H4 (cell line): ENCODE results near the gene HYOU1. TPM values are rescaled to one million over a fixed set of nuclear protein-coding genes. Genes with fewer than 3 reads are reported as not detected.
"Not testable (repeated sequence)": the region's sequence is repeated elsewhere in the genome, so short reads cannot be mapped to it uniquely, and the experiment has no call there.

Source experiments
- DNase-seq: peaks from one replicate; pipeline ENCODE4 v3.0.0-alpha.2; 2015; ENCODE audit warnings: low spot score
- total RNA-seq: library from RNA; depleted of rRNA; stranded (reverse); fragments of >200 nt; shearing (Covaris generic); gene quantifications from 2 replicates; pipeline ENCODE4 v1.2.3, GENCODE V29; 2014

The HYOU1 gene
- total RNA-seq, 1 experiment from 2014 or later = 143 TPM

DNA sequence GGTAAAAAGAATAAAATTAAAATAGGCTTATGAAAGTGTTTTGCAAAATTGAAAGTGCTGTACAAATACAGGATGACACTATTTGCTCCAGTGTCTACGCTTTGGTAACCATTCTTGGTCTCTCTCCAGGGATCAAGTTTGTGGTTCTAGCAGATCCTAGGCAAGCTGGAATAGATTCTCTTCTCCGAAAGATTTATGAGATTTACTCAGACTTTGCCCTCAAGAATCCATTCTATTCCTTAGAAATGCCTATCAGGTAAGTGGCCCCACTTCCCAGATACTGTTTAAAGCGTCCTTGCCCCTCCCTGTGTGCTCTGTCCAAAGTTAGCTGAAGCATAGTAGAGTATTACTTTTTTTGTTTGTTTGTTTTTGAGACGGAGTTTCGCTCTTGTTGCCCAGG, 35.4 kb downstream of the HYOU1 start:
- DNase-seq = no peak

DNA sequence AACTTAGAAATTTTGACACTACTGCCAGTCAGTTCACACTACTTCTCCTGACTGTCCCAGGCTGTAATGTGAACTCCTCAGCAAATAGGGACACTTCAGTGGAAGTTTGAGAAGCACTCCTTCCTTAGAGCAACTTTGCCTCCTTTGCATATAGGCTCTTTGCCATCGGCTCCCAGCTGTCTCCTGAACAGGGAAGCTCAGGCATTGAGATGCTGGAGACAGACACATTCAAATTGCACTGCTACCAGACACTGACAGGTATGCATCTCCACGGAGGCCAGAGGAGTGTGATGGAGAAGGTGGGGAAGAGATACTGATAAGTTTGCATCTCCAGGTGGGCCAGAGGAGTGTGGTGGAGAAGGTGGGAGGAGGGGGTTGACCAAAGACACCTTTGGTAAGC, 37.0 kb downstream of the HYOU1 start:
- DNase-seq = no peak

DNA sequence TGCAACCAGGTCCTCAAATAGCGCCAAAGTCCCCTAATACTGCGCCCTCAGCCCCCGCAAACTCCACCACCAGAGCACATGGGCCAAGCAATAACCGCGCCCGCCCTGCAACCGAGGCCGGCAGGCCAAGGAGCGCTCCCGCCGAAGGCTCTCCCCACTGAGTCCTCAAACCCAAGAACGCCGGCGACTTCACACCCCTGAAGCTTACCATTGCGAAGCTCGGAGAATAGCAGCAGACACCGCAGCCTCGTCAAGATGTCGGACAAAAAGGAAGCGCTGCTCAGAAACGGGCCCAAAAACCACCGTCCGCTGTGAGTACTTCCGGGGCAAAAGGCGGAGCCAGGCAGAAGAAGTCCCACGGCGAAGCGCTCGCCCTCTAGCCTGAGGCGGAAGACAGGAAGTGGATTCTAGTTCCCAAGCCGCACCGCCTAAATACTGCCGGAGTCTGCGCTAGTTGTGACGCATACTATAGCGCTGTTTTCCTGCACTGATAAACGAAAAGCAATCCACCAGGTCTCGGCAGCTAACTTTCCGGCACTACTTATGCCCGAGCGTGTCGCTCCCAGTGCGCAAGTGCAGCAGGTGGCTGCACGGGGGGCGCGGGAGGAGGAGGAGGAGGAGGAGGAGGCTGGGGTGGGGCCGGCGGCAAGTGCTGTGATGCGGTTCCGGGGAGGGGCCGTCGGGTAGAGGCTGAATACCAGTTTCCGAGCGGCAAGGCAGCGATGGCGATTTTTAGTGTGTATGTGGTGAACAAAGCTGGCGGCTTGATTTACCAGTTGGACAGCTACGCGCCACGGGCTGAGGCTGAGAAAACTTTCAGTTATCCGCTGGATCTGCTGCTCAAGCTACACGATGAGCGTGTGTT, 38.7 kb downstream of the HYOU1 start, which contains the start of the genes RPS25 and TRAPPC4:
Gene RPS25 (minus strand): TSS at position 270 of the 865 bp plus-strand sequence. CDS start 59 bp downstream, at position 211.
Gene TRAPPC4 (plus strand): TSS at position 693 of the 865 bp plus-strand sequence. CDS start 30 bp downstream, at position 723.
- DNase-seq = peak; percentile 97

DNA sequence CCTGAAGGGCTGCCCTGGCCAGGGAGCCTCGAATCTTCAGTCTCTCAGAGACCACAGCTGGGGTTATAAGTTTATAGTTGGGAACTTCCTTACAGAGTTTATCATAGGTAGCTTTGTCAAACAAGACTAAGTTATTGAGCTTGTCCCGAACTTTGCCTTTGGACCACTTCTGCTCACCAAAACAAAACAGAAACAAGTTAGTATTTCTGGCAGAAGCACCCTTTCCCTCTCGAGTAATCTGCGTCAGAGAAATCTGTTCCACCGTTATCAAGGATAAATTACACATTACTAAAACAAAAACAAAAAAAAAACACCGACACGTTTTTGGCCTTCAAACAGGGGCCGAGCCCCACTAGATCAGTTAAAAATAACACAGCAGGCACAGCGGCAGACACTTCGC, 39.6 kb downstream of the HYOU1 start:
- not testable (repeated sequence) for DNase-seq

DNA sequence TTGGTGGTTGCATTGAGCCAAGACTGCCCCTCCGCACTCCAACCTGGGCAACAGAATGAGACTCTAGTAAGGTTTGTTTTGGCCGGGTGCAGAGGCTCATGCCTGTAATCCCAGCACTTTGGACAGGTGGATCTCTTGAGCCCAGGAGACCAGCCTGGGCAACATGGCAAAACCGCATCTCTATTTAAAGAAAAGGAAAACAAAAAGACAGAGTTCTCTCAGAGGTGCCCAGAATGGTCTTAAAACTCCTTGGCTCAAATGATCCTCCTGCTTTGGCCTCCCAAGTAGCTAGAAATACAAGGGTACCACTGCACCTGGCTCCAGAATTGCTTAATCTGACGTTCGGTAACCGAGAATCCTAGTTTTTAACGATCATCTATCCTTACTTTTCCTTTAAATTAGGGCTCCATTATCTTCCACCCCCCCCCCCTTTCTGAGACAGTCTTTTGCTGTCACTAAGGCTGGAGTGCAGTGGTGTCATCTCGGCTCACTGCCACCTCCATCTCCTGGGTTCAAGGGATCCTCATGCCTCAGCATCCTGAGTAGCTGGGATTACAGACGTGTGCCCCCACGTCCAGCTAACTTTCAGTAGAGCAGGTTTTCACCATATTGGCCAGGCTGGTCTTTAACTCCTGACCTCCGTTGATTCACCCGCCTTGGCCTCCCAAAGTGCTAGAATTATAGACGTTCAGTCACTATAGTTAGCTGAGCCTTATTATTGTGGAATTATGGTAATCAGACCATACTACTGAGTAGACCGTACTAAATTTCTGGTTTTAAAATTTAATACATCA, 40.6 kb downstream of the HYOU1 start:
- DNase-seq = no peak

DNA sequence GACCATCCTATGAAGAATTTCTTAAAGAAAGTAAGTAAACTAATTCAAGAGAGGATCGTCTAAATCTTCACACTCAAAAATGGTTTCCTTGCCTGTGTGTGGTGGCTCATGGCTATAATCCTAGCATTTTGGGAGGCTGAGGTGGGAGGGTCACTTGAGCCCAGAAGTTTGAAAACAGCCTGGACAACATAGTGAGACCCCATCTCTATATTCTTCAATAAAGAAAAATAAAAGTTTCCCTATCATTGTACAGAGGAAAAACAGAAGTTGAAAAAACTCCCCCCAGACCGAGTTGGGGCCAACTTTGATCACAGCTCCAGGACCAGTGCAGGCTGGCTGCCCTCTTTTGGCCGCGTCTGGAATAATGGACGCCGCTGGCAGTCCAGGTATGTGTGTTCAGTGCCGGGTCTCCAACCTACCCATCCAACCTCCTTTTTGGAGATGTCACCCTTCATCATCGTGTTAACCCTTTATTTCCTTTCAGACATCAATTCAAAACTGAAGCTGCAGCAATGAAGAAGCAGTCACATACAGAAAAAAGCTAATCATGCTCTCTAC, 41.9 kb downstream of the HYOU1 start:
- no peak for DNase-seq

DNA sequence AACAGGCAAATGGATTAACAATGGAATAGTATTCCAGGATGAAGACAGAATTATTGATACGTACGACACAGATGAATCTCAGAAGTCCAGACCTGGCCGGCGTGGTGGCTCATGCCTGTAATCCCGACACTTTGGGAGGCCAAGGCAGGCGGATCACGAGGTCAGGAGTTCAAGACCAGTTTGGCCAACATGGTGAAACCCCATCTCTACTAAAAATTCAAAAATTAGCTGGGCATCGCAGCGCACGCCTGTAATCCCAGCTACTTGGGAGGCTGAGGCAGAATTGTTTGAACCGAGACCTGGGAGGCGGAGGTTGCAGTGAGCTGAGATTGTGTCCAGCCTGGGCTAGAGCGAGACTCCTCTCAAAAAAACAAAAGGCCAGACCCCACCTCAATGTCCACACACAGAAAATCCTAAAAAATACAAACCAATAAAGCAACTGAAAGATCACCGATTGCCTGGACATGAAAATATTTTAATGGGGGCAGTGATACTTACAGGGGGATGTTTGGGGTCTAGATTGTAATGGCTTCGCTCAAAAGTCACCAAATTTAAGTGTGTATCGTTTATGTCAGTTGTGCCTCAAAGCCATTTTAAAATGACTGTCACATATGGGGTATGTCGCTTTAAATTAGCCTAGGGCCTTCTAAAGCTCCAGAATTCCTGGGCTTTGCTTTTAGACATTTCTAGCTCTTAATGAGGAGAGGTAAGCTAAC, 42.6 kb downstream of the HYOU1 start:
- DNase-seq = no peak

DNA sequence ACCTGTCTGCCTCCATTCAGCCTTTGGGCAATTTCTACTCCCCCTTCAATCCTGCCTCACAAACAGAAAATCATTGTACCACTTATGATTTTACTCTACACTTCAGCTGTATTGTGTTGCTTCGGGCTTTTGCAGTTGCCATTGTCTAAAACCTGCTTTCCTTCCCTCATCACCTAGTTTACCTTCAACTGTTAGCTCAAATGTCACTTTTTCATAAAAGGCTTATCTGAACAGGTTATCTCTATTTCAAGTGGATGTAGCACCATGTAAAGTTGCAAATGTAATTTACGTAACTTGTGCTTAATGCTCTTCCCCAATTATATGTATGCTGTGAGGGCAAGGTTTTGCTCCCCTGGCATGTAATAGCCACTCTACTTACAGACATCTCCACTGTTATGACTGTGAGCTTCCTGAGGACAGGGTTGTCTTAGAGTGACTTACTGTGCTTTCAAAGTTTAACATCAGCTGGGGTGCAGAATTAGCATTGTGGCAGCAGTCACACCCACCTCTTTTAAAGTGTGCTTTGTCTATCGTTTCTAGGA, 44.3 kb downstream of the HYOU1 start:
- no peak for DNase-seq

DNA sequence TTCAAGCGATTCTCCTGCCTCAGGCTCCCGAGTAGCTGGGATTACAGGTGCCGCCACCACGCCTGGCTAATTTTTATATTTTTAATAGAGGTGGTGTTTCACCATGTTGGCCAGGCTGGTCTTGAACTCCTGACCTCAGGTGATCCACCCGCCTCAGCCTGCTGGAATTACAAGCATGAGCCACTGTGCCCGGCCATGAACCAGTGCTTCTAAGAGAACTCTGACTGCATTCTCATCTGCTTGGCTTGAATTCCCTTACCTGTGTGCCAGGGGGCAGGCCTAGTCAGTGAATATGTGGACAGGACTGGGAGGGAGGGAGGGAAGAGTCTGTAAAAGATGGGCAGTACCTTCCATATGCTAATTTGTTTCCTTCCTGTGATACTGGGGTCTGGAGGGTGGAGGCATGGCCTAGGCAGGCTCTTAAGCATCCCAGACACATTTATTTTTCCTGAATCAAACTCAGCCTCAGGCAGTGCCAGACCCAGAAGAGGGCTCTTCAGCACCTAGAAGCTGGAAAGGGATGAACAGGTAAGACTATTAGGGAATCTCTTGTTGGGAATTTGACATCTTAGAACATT, 45.4 kb downstream of the HYOU1 start:
- DNase-seq = no peak

DNA sequence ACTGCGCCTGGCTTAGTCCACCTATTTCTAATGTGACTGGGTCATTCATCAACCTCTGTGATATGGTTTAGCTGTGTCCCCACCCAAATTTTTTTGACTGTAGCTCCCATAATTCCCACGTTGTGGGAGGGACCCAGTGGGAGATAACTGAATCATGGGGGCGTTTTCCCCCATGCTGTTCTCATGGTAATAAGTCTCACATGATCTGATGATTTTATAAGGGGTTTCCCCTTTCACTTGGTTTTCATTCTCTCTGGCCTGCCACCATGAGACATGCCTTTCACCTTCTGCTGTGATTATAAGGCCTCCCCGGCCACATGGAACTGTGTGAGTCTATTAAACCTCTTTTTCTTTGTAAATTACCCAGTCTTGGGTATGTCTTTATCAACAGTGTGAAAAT, 50.3 kb downstream of the HYOU1 start:
- no peak for DNase-seq

DNA sequence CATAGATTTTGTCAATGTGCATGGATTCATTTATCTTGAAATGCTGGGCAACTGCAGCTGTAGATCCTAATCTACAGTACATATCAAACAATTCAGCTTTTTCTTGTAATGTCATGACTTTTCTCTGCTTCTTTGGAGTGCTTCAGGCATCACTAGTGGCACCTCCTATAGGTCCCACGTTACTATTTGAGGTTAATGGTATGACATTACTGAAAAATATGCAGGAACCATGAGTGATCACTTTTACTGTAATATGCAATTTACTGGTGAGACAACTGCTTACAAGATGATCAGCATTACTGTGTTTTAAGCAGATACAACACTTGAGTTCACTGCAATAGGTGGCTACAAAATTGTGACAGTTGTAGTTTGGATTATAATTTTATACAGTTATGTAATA, 56.1 kb downstream of the HYOU1 start:
- no peak for DNase-seq

DNA sequence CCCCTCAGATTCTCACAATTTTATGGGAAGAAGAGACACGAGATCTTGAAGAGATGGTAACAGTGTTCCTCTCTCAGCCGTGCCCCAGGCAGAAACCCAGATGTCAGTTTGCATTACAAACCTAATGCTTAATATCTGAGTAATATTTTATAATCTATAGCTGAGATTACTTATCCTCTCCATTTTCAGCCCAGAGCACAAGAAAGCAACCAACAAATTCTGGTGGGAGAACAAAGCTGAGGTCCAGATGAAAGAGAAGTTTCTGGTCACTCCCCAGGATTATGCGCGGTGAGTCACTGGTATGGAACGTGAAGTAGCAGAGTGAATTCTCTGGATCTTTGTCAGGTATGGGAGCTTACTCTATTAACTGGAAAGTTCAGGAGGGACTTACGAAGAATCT, 58.2 kb downstream of the HYOU1 start:
- DNase-seq = peak; percentile 51

DNA sequence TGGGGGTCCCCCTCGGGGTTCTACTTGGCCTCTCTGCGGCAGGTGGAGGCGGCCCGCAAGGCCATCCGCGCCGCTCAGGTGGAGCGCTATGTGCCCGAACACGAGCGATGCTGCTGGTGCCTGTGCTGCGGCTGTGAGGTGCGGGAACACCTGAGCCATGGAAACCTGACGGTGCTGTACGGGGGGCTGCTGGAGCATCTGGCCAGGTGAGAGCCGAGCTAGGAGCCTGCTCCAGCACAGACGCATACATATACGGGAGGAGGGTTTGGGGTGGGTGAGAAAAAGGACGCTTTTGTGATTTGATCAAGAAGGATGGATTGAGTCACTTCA, 58.7 kb downstream of the HYOU1 start:
- DNase-seq = no peak

DNA sequence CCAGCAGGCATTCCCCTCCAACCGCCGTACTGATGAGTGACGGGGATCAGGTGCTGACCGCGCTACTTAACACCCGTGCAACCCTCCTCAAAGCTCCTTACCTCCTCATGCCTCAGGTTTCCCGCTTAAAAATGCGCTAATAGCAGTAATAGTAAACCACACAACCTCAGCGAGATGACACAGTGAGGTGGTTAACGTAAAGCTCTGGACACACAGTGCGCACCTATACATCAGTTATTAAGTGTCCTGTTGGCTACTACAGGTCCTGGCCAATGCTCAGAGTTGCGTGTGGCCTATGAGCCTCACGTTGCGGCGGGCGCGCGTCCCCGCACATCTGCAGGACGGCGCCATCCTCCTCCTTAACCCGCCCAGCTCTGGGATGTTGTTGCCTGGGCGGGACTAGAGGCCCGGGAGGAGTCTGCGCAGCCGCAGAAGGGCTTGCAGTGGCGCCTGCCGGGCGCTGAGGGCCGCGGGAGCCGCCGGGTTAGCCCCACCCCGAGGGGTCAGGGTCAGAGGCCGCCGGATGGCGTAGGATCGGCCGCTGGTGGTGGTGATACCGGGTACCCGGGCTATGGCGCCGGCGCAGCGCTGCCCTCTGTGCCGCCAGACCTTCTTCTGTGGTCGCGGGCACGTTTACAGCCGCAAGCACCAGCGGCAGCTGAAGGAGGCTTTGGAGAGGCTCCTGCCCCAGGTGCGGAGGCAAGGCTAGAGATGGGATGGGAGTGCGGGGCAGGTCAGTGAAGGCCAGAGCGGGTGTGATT, 59.2 kb downstream of the HYOU1 start, which contains the start of gene CENATAC:
Gene CENATAC (plus strand): TSS at position 512 of the 761 bp plus-strand sequence. CDS start 60 bp downstream, at position 572.
- DNase-seq = peak; percentile 68

DNA sequence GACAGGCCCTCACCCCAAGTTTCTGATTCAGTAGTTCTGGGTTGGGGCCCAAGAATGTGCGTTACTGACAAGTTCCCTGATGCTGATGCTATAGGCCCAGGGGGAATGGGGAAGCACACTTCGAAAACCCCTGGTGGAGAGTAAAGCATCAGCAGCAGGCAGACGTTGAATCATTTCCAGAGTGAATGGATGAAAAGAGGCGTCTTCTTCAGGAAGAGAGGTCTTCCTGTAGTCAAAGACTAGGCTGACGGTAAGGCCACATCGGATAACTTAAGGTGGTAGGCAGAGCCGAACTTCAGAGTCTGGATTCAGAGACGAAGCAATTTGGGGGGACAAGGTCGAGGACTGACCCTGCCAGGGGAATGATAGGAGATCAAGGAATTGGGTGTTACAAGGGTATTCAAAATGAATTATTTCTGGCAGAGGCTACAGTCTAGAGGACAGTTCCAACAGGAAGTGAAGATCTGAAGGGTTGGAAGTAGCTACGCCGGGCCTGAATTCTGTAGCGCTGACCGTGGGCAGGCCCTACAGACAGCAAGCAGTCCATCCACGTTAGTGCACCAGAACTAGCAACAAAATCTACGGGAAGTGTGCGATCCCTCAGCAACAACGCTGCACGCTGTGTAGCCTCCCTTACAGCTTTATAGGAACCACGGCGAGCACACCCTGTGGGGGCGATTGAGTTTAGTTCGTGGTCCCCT, 59.9 kb downstream of the HYOU1 start:
- DNase-seq = no peak
